Left ventricle myocardium superior (tissue), 1 donor: ENCODE results near the gene DNASE2. TPM values are rescaled to one million over a fixed set of nuclear protein-coding genes. Genes with fewer than 3 reads are reported as not detected.

Experiments
- ATAC-seq: fragments of 200-7000 bp; cut with Tn5 transposase; one replicate; pipeline ENCODE4 v1.9.1; 2020; ENCODE audit warnings: mild to moderate bottlenecking, moderate library complexity
- DNase-seq: peaks from one replicate; pipeline ENCODE4 v3.0.0-alpha.2; 2020
- intact Hi-C: fragments of 100-400 bp; cut with micrococcal nuclease; formaldehyde crosslinking; loops from one replicate; pipeline ENCODE4 v1.11.0; 2022
- total RNA-seq: library from RNA; stranded (reverse); fragmentation: NEBNext Ultra II Directional; extraction: Animal tissue kit (Norgen Biotek cat#: 25700); gene quantifications from one replicate; pipeline ENCODE4 v1.2.1, GENCODE V29; 2021
- donor health status: DM: no; HTN: yes; CAD: no; lungs with severe emphysema.

The DNASE2 gene
- total RNA-seq, 1 donor from 2014 or later, result 19.2 TPM

DNA sequence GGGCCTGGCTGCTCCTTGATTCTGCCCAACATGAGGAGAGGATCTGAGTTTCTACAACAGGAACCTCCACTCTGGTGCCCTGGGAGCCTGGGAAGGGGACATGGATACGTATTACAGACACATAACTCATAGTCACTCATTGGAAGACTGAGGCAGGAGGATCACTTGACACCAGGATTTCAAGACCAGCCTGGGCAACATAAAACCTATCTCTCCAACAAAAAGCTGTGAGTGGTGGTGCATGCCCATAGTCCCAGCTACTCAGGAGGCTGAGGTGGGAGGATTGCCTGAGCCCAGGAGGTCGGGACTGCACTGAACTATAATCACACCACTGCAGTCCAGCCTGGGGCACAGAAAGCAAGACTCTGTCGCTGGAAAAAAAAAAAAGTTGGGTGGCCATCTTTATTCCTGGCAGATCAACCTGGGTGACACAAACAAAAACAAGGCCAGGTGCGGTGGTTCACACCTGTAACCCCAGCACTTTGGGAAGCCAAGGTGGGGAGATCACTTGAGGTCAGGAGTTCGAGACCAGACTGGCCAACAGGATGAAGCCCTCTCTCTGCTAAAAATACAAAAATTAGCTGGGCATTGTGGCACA lies 6.9 kb upstream of the DNASE2 start:
- DNase-seq (no peak), ATAC-seq (no peak)
- intact Hi-C loops, result no loop called here

DNA sequence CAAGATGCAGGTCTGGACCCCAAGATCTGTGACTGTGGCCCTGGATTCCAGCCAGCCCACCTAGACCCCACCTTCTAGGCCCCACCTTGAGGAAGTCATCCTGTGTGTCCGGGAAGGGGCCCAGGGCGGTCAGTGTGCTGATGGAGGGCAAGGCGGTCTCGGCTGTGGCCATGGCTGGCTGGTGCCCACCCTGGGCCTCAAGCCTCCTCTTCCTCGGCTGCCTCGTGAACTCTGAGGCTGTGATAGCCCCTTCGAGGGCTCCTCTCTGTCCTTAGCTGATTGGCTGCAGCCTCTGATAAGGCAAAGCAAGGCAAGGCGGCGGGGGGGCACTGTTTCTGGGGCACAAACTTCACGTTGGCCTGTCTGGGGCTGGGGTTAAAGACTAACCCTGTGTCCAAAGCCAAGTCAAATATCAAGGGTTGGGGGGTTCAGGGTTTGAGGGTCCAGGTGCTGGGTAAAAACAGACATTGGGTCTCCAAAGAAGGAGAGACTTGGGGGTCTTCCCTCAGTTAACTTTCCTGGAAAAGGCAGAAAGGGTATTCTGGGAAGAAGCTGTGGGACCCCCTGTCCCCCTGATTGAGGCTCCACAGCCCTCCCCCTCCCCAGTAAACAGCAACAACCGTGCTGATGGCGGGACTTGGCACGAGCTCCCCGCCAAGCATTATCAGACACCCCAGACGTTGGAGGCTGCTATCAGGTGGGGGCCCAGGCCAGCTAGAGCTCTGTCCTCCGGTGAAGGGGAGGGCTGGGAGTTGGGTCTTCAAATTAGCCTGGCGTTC lies 5.9 kb upstream of the DNASE2 start, which contains the start of gene KLF1:
TSS of gene KLF1 (minus strand) at position 233 of the 779 bp plus-strand sequence. CDS start at position 172, 61 bp downstream.
- DNase-seq (no peak), ATAC-seq (no peak)
- intact Hi-C loops, result no loop called here

DNA sequence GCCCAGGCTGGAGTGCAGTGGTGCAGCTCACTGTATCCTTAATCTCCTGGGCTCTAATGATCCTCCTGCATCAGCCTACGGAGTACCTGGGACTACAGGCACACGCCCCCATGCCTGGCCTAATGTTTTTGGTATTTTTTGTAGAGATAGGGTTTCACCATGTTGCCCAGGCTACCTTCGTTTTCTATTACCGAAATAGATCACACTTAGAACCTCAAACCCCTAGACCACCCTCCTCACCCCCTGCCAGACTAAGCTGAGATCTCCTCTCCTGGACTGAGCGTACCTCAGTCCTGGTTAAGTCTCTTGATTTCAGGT lies 5.4 kb upstream of the DNASE2 start:
- ATAC-seq (no peak), DNase-seq (no peak)
- intact Hi-C loops, result no loop called here

DNA sequence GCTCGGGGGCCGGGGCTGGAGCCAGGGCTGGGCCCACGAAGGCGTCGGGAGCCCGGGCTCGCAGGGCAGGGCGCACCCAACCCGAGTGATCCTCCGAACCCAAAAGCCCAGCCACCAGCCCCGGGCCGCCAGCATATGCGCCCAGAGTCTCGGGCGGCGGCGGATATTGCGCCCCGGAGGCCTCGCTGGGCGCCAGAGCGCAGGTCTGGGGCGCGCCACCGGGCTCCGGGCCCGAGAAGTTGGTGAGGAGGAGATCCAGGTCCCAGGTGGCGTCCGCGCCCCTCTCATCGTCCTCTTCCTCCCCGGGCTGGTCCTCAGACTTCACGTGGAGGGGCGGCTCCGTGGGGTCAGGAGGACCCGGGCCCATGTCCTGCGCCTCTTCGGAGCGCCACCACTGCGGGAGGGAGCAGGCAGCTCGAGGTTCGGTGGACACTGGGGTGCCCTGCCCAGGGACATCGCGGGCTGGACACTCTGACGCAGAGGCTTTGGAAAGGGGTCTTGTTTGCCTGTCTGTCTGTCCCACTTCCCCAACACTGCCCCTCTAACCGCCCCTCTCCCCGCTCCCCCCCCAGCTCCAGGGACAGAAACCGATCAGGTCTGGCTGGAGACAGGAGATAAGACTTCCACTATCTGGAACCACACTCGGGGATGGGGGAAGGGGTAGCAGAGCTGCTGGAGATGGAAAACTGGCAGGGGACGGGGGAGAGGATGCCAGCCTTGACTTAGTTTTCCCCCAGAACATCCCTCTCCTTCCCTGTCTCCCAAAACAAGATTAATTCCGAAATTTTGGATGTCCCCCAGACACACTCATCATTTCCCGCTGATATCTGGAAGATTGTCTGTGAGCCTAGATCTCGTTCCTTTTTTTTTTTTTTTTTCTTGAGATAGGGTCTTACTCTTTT lies 4.8 kb upstream of the DNASE2 start:
- DNase-seq (no peak), ATAC-seq (no peak)
- intact Hi-C loops, result no loop called here

DNA sequence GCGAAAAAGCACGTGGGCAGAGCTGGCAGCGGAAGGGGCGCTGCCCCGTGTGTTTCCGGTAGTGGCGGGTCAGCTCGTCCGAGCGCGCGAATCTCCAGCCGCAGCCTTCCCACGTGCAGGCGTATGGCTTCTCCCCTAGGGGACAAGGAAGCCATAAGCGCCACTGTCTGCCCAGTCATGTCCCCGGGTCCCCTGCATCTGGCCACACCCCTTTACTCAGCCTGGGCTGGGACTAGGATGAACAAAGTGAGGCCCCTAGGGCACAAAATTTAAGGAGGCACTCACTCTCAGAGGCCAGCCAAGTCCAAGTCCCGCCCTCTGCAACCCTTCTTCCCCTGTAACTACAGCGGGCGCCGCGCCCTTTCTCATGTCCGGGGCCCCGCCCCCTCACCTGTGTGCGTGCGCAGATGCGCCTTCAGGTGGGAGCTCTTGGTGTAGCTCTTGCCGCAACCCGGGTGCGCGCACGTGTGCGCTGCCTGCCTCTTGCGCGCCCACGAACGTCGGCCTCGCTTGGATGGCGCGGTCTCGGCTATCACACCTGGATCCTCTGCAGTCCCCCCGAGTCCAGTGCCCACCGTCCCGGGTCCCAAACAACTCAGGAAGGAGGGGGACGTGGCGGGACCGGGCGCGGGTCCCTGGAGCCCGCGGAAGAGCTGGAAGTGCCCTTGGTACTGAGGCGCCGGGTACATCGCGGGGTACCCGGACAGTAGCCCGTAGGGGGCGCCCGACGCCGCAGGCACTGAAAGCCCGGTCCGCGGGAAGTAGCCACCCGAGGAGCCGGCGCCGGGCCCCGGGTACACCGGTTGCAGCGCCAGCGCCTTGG lies 3.9 kb upstream of the DNASE2 start:
- intact Hi-C loops, result no loop called here
- DNase-seq (peak; percentile 85), ATAC-seq (peak; percentile 25)

DNA sequence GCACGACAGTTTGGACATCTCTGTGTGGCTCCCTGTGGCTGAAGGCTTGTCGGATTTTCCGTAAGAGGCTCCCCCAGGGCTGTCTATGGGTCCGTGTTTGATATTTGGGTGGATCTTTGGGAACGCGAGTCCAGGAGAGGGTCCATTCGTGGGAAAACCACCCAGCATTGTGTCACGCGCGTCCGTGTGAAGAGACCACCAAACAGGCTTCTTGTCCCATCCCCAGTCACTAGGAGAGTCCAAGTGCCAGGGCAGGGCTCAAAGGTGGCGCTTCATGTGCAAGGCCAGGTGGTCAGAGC lies 3.3 kb upstream of the DNASE2 start:
- DNase-seq (no peak), ATAC-seq (no peak)
- intact Hi-C loops, result no loop called here

DNA sequence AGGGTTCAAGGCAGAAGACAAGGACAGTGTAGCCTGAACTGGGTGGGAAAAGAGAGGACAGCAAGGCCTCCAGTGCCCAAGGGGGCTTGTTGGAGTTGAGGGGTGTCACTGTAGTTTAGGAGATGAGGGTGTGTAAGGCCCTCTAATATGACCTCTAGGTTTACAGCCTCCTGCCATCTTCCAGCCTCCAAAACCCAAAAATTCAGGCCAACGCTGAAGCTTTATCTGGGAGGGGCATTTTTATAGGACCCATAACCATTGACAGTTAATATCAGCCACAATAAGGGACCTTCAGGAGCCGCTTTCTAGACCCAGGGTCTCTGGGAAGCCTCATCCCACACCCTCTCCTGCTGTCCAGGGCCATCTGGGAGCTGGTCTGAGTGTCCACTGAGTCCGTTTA lies 3.0 kb upstream of the DNASE2 start:
- no peak for DNase-seq
- intact Hi-C loops, result no loop called here
- ATAC-seq, result no peak

DNA sequence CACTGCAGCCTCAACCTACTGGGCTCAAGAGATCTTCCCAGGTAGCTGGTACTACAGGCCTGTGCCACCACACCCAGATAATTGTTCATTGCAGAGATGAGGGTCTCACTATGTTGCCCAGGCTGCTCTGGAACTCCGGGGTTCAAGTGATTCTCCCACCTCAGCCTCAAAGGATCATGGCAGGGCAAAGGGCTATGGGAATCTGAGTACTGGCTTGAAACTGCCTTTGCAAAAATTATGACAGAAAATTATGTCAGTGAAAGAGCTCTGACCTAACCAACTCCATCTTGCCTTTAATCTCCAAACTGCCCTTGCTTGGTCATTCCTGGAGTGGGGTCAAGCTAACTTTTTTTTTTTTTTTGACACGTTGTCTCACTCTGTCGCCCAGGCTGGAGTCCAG lies 1.3 kb upstream of the DNASE2 start:
- intact Hi-C loops, result no loop called here
- ATAC-seq, result no peak
- no peak for DNase-seq

DNA sequence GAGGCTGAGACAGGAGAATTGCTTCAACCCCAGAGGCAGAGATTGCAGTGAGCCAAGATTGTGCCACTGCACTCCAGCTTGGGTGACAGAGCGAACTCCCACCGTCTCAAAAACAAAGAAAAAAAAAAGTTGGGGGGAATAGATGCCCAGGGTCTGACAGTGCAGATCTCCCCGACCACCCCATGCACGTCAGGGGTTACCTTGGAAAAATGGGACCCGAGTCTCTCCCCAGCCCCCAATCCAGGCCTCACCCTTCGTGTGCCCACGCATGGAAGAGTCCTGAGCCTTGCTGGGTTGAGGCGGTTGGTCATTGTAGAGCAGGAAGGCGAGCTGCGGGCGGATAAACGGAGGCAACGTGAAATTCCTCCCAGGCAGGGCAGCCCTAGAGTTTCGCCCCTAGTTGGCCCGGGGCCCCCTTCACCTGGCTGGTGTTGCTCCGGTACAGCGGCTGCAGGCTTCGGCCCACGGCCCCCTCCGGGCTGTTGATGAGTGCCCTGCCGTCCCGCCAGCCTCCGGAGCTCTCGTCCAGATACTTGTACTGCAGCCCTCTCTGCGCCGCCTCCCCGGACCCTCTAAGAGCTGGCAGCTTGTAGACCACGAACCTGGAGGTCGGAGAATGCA lies 588 bp downstream of the DNASE2 start:
- DNase-seq (peak; percentile 55), ATAC-seq (peak; percentile 47)
- intact Hi-C loops, result no loop called here

DNA sequence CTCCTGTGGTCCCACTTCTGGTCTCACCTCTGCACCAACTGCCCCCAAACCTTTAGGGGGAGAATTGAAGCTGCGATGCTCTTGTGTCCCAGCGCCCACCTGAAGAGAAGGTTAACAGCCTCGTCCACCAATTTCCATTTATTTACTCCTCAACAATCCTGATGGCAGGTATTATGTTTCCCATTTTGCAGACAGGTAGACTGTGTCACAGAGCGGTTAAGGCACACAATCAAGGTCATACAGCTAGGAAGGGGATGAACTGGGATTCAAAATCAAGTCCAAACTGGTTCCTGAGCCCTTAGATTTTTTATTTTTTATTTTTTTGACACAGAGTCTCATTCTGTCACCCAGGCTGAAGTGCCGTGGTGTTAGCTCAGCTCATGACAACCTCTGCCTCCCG lies 6.2 kb downstream of the DNASE2 start:
- intact Hi-C loops, result no loop called here
- DNase-seq (no peak), ATAC-seq (no peak)

DNA sequence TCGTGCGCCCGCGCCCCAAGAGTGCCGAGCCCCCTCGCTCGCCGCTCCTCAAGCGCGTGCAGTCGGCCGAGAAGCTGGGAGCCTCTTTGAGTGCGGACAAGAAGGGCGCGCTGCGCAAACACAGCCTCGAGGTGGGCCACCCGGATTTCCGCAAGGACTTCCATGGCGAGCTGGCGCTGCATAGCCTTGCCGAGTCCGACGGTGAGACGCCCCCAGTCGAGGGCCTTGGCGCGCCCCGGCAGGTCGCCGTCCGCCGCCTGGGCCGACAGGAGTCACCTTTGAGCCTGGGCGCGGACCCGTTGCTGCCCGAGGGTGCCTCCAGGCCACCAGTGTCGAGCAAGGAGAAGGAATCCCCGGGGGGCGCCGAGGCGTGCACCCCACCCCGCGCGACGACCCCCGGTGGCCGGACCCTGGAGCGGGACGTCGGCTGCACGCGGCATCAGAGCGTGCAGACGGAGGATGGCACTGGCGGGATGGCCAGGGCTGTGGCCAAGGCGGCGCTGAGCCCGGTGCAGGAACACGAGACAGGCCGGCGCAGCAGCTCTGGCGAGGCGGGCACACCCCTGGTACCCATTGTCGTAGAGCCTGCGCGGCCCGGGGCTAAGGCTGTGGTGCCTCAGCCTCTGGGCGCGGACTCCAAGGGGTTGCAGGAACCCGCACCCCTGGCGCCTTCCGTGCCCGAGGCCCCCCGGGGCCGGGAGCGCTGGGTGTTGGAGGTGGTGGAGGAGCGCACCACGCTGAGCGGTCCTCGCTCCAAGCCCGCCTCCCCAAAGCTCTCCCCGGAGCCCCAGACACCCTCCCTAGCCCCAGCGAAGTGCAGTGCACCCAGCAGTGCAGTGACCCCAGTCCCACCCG lies 7.1 kb downstream of the DNASE2 start:
- no peak for DNase-seq
- intact Hi-C loops, result no loop called here
- no peak for ATAC-seq

DNA sequence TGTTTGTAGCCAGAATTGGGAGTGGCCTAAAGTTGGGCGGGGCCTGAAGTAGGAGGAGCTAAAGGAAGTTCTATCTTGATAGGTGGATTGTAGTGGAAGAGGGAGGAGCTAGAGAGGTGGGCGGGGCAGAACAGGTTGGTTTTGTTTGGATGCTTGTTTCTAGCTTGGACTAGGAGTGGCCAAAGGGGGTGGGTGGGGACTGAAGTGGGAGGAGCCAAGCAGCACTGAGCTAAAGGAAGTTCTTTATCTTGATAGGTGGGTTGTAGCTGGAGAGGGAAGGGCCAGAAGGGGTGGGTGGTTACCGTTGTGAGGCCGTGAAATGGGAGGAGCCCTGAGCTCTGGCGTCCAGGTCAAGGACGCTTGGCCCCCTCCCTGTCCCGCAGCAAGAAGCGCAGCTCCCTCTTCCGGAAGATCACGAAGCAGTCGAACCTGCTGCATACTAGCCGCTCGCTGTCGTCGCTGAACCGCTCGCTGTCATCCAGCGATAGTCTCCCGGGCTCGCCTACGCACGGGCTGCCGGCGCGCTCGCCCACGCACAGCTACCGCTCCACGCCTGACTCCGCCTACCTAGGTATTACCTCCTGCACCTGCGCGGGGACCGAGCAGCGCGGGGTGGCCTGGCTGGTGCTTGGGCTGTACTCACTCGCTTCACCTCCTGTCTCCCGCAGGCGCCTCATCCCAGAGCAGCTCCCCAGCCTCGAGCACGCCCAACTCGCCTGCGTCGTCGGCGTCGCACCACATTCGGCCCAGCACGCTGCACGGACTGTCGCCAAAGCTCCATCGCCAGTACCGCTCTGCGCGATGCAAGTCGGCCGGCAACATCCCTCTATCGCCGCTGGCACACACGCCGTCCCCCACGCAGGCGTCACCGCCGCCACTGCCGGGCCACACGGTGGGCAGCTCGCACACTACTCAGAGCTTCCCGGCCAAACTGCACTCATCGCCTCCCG lies 8.0 kb downstream of the DNASE2 start:
- intact Hi-C loops, result no loop called here
- DNase-seq, result peak; percentile 34
- ATAC-seq, result peak; percentile 70

DNA sequence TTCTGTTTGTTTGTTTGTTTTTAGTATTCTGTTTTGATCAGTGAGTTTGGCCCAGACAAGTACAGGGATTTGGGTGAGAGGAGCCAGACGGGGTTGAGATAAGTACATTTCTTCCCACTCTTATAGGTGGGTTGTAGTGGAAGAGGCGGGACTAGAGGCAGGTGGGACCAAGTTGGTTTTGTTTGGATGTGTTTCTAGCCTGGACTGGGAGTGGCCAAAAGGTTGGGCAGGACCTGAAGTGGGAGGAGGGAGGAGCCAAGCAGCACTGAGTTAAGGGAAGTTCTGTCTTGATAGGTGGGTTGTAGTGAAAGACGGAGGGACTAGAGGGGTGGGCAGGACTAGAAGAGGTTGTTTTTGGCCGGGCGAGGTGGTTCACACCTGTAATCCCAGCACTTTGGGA lies 9.0 kb downstream of the DNASE2 start:
- DNase-seq (no peak), ATAC-seq (no peak)
- intact Hi-C loops, result no loop called here

DNA sequence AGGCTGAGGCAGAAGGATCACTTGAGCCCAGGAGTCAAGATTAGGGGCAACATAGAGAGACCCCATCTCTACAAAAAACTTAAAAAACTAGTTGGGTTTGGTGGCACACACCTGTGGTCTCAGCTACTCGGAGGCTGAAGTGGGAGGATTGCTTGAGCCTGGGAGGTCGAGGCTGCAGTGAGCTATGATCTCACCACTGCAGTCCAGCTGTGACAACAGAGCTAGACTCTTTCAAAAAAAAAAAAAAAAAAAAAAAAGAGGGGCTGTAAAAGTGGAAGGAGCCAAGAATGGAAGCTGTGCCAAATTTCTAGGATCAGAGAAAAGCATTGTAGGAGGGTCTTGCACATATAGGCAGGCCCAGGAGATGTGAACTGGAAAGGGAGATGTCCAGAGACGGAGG lies 9.6 kb downstream of the DNASE2 start:
- intact Hi-C loops, result no loop called here
- DNase-seq, result no peak
- ATAC-seq, result no peak

DNA sequence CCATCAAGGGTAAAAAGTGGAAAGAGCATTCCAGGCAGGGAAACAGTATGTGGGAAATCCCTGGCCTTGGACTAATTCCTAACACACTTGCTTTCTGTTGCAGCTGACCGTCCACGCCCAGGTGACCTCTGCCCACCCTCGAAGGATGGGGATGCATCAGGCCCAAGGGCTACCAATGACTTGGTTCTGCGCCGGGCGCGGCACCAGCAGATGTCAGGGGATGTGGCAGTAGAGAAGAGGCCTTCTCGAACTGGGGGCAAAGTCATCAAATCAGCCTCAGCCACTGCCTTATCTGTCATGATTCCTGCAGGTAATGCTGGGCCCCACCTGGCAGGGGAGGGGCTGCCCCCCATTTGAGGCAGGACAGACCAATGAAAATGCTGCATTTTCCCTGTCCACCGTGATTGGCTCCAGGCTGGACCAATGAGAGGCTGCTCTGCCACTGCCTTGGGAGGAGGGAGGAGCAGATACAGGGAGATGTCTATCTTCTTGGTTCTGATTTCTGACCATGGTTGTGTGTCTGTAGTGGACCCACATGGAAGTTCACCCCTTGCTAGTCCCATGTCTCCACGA lies 12.6 kb downstream of the DNASE2 start:
- ATAC-seq (no peak), DNase-seq (no peak)
- intact Hi-C loops, result no loop called here

DNA sequence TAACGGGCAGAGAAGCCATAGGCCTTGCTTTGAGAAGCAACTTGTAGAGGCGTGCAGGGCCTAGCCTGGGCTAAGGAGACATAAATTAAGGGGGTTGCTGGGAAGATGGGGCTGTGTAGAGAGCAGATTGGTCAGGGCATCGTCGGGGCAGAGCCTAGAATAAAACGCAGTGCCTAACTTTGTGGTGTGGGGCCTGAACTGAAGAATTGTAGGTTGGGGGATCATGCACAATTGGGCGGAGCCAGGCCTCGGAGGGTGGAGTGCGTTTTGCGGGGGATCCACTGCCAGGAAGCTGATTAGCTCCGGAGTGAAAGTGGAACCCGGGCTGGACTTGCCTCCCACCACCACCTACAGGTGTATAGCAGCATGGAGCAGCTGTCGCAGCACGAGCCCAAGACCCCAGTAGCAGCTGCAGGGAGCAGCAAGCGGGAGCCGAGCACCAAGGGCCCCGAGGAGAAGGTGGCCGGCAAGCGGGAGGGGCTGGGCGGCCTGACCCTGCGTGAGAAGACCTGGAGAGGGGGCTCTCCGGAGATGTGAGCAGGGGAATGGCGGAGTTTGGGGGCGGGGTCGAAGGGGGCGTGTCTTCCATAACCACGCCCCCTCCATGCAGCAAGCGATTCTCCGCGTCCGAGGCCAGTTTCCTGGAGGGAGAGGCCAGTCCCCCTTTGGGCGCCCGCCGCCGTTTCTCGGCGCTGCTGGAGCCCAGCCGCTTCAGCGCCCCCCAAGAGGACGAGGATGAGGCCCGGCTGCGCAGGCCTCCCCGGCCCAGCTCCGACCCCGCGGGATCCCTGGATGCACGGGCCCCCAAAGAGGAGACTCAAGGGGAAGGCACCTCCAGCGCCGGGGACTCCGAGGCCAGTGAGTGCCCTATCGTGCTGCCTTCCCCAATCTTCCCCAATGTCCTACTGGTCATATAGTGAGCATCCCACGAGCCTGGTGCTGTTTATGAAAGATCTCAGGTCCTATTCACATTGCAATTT lies 13.8 kb downstream of the DNASE2 start:
- peak; percentile 69 for ATAC-seq
- peak; percentile 72 for DNase-seq
- intact Hi-C loops, result no loop called here
